ENCODE results near the gene FANK1.
"Not testable (repeated sequence)": the region's sequence is repeated elsewhere in the genome, so short reads cannot be mapped to it uniquely, and the experiment has no call there.

Gene FANK1

GRCh38 chr10:125933693-125934092 is 37.3 kb downstream of the FANK1 start:
- no peak for DNase-seq

- no peak for DNase-seq
These were observed 40.0 kb downstream of the FANK1 start for GRCh38 chr10:125936331-125936730.

GRCh38 chr10:125940515-125940914 is 44.2 kb downstream of the FANK1 start:
- DNase-seq, result no peak

GRCh38 chr10:125951290-125951689 is 54.9 kb downstream of the FANK1 start:
- no peak for DNase-seq

GRCh38 chr10:125953778-125954385 is 57.5 kb downstream of the FANK1 start:
- no peak for DNase-seq

- DNase-seq, result no peak
These were observed 59.4 kb downstream of the FANK1 start for GRCh38 chr10:125955766-125956165.

- DNase-seq, result no peak
These were observed 65.4 kb downstream of the FANK1 start for GRCh38 chr10:125961743-125962142.

GRCh38 chr10:125962200-125962599 is 65.8 kb downstream of the FANK1 start:
- no peak for DNase-seq

GRCh38 chr10:125964558-125964957 is 68.2 kb downstream of the FANK1 start:
- DNase-seq, result no peak

GRCh38 chr10:125967533-125967932 is 71.2 kb downstream of the FANK1 start:
- DNase-seq, result no peak

- DNase-seq, result not testable (repeated sequence)
These were observed 73.8 kb downstream of the FANK1 start for GRCh38 chr10:125970077-125970630.

- DNase-seq, result no peak
These were observed 80.7 kb downstream of the FANK1 start for GRCh38 chr10:125976960-125977605.

GRCh38 chr10:125979976-125980375 is 83.6 kb downstream of the FANK1 start:
- no peak for DNase-seq

- DNase-seq, result no peak
These were observed 84.2 kb downstream of the FANK1 start for GRCh38 chr10:125980521-125981035.

- DNase-seq, result no peak
These were observed 86.0 kb downstream of the FANK1 start for GRCh38 chr10:125982260-125982948.

GRCh38 chr10:125983161-125983560 is 86.8 kb downstream of the FANK1 start:
- no peak for DNase-seq

- no peak for DNase-seq
These were observed 87.3 kb downstream of the FANK1 start for GRCh38 chr10:125983656-125984055.

- no peak for DNase-seq
These were observed 88.0 kb downstream of the FANK1 start for GRCh38 chr10:125984346-125984745.

GRCh38 chr10:125984865-125985495 is 88.6 kb downstream of the FANK1 start:
- DNase-seq, result no peak

- DNase-seq, result no peak
These were observed 89.3 kb downstream of the FANK1 start for GRCh38 chr10:125985557-125986240.

GRCh38 chr10:125989791-125990190 is 93.4 kb downstream of the FANK1 start:
- DNase-seq, result no peak

GRCh38 chr10:125990974-125991373 is 94.6 kb downstream of the FANK1 start:
- no peak for DNase-seq

GRCh38 chr10:125991392-125991791 is 95.0 kb downstream of the FANK1 start:
- no peak for DNase-seq

All from COR-L47 (cell line).